Pulmonary artery endothelial cell (primary cell): ENCODE measurements around the gene ARHGAP25. TPM values are rescaled to one million over a fixed set of nuclear protein-coding genes. Genes with fewer than 3 reads are reported as not detected.

Experiments used
- DNase-seq: peaks from one replicate; pipeline ENCODE4 v3.0.0-alpha.2; 2011; ENCODE audit warnings: low read depth, low spot score
- total RNA-seq: library from RNA; depleted of rRNA; stranded (reverse); fragments of >200 nt; gene quantifications from 2 replicates; pipeline ENCODE4 v1.2.3, GENCODE V29; 2014

The ARHGAP25 gene, protein sequence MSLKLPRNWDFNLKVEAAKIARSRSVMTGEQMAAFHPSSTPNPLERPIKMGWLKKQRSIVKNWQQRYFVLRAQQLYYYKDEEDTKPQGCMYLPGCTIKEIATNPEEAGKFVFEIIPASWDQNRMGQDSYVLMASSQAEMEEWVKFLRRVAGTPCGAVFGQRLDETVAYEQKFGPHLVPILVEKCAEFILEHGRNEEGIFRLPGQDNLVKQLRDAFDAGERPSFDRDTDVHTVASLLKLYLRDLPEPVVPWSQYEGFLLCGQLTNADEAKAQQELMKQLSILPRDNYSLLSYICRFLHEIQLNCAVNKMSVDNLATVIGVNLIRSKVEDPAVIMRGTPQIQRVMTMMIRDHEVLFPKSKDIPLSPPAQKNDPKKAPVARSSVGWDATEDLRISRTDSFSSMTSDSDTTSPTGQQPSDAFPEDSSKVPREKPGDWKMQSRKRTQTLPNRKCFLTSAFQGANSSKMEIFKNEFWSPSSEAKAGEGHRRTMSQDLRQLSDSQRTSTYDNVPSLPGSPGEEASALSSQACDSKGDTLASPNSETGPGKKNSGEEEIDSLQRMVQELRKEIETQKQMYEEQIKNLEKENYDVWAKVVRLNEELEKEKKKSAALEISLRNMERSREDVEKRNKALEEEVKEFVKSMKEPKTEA
- 1.5 and 1.7 TPM in 2 replicates for total RNA-seq

- no peak for DNase-seq
These were observed at the start of gene ARHGAP25 for GRCh38 chr2:68734688-68735525. Gene ARHGAP25 (plus strand): TSS chr2:68734811. CDS start chr2:68735200, 389 bp downstream.

- no peak for DNase-seq
These were observed 48.4 kb upstream of the ARHGAP25 start for GRCh38 chr2:68686178-68686577.

DNA sequence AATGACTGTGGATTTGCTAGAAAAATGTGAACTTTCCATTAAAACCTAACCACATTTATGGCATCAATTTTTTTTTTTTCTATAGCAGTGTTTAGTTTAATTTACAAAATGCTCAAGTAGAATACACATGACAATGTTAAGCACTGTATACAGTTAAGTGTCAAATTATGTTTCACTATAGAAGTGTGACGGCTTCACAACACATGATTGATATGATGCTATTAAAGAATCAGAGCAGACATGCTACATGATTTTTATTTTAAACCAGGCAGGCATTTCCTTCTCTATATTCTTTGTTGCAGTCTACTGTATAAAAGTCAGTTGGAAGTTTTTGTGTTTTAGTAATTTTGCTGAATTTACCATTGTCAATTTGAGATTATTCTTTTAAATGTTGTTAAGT lies 47.6 kb upstream of the ARHGAP25 start:
- no peak for DNase-seq

DNA sequence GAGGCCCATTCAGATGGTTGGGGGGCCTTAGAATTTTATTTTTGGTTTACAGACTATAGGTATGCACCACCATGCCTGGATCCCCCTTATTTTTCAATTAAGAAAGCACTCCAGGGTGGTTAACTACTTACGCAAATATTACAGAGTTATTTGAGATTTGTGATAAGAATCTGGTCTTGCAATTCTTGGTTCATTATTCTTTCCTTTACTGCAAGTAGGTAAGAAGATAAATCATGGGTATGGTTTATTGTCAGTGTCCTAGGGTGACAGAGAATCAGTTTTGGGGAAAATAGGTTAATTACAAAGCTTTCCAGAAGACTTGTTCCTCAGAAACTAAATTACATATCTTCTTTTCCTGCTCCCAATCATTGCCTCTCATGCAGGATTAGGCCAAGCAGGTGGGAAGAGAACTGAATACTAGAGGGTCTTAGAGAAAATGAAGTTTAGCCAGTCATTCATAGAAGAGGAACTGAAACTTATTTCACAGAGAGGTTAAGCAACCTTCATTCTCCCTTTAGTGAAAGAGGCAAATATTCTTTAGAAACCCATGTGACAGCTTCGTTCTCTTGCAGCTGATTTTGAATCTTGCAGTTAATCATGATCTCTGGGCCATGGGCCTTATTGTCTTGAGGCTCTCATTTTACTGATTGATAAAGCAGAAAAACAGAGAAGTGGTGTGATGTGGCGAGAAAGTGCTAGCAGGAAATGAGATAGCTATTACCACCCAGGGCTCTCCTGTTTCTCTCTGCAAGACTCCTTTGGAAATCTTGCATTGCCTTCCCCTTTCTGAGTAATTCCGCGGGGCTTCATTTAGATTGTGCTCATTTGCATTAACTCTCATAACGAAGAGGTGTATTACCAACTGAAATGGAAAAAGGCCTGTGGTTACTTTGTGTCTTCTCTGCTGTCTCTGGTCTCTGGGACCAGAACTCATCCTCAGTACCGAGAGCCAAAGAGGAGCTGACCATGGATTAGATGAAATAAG lies 44.8 kb upstream of the ARHGAP25 start:
- no peak for DNase-seq

- no peak for DNase-seq
These were observed 43.8 kb upstream of the ARHGAP25 start for GRCh38 chr2:68690851-68691250.

DNA sequence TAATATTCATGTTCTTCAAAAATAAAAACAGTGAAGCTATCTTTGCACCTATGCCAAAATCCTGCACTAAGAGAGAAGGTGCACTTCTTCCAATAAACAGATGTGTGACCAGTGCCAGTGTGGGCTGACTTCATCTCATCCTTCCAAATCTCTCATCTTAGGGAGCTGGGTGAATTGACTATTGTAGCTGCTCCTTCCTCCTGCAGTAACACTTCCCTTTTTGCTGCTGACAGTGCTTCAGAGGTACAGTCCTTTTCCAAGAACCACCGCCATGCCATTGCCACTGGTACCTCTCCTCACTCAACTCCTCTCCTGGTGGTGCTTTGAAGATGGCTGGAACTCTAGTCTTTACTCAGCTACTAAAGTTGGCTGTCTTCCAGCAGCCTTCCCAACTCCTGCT lies 42.1 kb upstream of the ARHGAP25 start:
- DNase-seq, result no peak

GRCh38 chr2:68693951-68694350 lies 40.7 kb upstream of the ARHGAP25 start:
- DNase-seq, result no peak

GRCh38 chr2:68695971-68696370 lies 38.6 kb upstream of the ARHGAP25 start:
- no peak for DNase-seq

GRCh38 chr2:68696554-68696953 lies 38.1 kb upstream of the ARHGAP25 start:
- no peak for DNase-seq

DNA sequence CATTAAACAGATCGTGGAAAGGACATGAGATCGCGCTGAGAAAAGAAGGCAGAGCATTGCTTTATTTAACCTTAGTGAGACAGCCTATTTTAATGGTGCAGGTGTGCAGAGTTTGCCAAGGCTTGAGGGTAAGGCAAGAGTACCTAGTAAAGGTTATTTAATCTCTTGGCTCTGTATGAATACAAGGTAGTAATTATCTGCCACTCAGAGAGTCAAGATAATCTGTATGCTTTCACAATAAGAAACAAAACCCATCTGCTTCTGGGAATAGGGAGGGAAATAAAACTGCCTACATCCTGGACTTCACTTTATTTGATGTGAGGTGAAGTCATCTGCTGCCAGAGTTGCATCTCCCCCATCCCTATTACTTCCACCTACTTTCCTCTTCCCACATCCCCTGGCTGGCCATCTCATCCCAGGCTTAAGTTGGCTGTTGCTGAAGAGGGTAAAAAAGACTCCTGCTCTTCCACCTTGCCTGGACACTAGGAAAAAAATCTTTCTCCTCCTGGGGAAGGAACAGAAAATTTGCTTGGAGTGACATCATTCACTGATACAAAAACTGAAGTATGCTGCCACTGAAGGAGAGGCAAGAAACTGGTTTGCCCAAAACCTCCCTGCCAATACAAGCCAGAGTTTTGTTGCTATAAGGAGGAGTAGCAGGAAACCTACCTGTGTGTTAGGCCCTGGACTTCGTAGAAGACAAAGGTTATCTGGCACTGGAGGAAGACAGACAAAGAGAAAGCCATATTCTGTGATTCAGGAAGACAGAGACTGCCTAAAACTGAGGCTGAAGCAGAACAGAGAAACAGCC lies 35.8 kb upstream of the ARHGAP25 start:
- DNase-seq, result no peak

GRCh38 chr2:68700560-68700959 lies 34.1 kb upstream of the ARHGAP25 start:
- DNase-seq, result no peak

DNA sequence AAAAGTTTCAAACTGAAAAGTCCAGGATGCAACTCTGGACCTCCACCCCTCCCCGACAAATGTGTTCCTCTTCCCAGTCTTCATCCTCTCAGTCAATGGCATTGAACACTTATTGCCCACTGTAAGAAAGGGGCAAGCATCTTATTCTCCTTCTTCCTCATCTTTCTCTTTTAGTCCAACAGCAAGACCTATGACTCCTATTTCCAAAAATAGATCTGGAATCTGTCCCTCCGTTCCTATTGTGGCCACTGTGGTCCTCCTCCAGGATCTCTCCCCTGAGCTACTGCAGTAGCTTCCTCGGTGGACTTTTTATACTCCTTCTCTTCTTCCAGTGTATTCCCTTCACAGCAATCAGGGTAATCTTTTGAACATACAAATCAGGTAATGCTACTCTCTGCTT lies 28.0 kb upstream of the ARHGAP25 start:
- DNase-seq, result no peak

- no peak for DNase-seq
These were observed 26.0 kb upstream of the ARHGAP25 start for GRCh38 chr2:68708629-68709028.

GRCh38 chr2:68709421-68709911 lies 25.1 kb upstream of the ARHGAP25 start:
- DNase-seq, result no peak

GRCh38 chr2:68710336-68710735 lies 24.3 kb upstream of the ARHGAP25 start:
- no peak for DNase-seq

DNA sequence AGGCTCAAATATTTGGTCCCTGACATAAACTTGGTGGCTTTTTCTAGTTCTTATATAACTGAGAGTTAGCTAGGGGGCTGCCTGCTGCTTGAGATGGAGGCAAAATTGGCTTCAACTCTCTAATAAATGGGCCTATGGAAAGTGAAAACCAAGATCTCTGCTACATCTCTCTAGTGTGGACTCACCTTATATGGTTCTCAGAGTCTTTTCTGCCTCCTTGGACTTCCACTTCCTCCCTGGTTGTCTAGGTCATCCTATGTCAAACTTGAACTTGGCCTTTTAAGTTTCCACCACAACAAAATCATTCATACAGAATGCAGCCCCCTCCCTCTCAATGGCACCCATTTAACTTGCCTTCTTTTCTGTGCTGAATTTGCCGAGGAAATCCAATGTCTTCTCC lies 23.9 kb upstream of the ARHGAP25 start:
- DNase-seq, result no peak

- DNase-seq, result no peak
These were observed 19.7 kb upstream of the ARHGAP25 start for GRCh38 chr2:68714866-68715265.

GRCh38 chr2:68715353-68716041 lies 19.1 kb upstream of the ARHGAP25 start:
- DNase-seq, result peak; percentile 22

GRCh38 chr2:68716604-68717304 lies 17.9 kb upstream of the ARHGAP25 start:
- no peak for DNase-seq
